AG04449 (cell line): ENCODE data around the gene HSPE1.

Experiments
- CTCF ChIA-PET: fragments of 350-600 bp; formaldehyde crosslinking; extraction: SDS; loops from one replicate; lab custom pipeline; 2021; ENCODE audit warnings: antibody characterized with exemption; lab: Yijun Ruan, JAX
- POLR2A ChIA-PET: fragments of 400-600, 350-600 bp; formaldehyde crosslinking; extraction: SDS; loops from one replicate; lab custom pipeline; 2020; ENCODE audit warnings: antibody characterized with exemption, inconsistent platforms; lab: Yijun Ruan, JAX
- DNase-seq: peaks from one replicate; pipeline ENCODE4 v3.0.0-alpha.2; 2010; ENCODE audit warnings: low read depth, low spot score
- H3K4me3 ChIP-seq: 2 replicates; pipeline ENCODE4 v1.5.1; 2011; ENCODE audit warnings: low read depth, mild to moderate bottlenecking, control low read depth, low read length
- TF ChIP-seq, protein P1 (sequence below): IDR thresholded peaks from one replicate; pipeline ENCODE4 v1.5.1; 2011; ENCODE audit warnings: mild to moderate bottlenecking, moderate library complexity, low read length, control low read depth, inconsistent platforms; ENCODE audit not compliant: insufficient read depth; ENCODE audit errors: missing control alignments

Gene HSPE1

DNA sequence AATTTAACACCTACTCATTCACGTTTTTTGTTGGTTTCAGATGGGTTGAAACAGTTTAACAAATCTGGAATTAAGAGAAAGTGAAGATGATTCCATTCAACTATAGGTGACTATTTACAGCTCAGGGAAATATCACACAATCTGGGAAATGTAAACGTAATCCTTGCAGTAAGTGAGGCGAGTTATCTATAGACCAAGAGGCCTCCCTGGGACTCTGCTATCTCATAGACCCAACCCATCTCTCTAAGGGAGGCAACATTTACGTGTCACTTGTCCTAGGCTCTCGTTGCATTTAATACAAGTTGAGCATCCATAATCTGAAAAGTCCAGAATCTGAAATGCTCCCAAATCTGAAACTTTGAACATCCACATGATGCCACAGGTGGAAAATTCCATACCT lies 13.7 kb downstream of the HSPE1 start:
- CTCF ChIA-PET, result no interaction called here
- DNase-seq, result no peak
- POLR2A ChIA-PET, result interaction anchor here (1.8 kb wide), 1 partner anchor 14 kb away, joined by 9 read pairs; the partner anchor contains the start of genes HSPD1 and HSPE1
- H3K4me3 ChIP-seq, result no peak overlapping the region
- TF ChIP-seq, protein P1, sequence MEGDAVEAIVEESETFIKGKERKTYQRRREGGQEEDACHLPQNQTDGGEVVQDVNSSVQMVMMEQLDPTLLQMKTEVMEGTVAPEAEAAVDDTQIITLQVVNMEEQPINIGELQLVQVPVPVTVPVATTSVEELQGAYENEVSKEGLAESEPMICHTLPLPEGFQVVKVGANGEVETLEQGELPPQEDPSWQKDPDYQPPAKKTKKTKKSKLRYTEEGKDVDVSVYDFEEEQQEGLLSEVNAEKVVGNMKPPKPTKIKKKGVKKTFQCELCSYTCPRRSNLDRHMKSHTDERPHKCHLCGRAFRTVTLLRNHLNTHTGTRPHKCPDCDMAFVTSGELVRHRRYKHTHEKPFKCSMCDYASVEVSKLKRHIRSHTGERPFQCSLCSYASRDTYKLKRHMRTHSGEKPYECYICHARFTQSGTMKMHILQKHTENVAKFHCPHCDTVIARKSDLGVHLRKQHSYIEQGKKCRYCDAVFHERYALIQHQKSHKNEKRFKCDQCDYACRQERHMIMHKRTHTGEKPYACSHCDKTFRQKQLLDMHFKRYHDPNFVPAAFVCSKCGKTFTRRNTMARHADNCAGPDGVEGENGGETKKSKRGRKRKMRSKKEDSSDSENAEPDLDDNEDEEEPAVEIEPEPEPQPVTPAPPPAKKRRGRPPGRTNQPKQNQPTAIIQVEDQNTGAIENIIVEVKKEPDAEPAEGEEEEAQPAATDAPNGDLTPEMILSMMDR, result no peak

DNA sequence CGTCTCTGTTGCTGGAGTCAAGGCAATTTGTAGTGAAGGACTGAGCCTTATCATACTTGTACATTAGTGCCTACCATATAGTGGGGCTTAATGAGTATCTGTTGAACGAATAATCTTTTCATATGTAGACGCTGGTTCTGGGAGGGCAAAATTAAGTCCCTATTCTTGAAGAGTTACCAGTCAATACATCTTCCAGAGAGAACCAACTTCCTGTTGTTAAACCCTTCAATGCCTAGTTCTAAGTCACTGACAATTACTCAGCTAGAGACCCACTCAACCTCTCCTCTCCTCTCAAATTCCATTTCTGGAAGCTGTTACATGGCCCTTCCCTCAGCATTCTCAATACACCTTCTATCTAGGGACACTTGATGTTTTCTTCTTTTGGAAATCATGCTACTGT lies 14.6 kb downstream of the HSPE1 start:
- ChIA-PET POLR2A (interaction anchor here (0.6 kb wide), 1 partner anchor 15 kb away, joined by 3 read pairs; the partner anchor contains the start of gene HSPD1), CTCF (interaction anchor here (0.9 kb wide), 1 partner anchor 10 kb away, joined by 4 read pairs; no protein-coding TSS in a partner anchor)
- TF ChIP-seq, protein P1, result no peak
- H3K4me3 ChIP-seq, result peak overlapping the region; percentile 93
- no peak for DNase-seq

DNA sequence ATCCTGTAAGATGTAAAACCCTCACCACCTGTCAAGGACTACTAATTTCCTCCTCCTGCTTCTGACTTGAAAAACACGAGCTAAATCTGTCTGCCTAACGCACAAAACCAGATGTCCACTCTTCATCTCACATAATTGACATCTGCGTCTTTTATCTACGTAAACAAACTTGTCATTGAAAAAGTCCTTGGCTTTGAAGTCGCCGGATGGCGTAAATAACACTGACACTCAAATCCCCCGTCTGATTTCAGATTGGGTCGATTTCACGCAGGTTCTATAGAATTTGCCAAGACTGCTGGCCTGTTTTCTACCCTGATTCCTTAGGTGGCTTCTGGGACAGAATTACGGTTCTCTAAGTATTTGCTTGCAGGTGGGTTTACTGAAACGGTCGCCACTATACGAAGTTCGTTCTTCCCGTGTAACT lies 15.1 kb downstream of the HSPE1 start:
- ChIA-PET CTCF (interaction anchor here (0.9 kb wide), 1 partner anchor 10 kb away, joined by 4 read pairs; no protein-coding TSS in a partner anchor), POLR2A (interaction anchor here (1.2 to 2.5 kb wide), 2 partner anchors 14 to 15 kb away, joined by 3 to 25 read pairs; partner anchors contain the start of genes HSPD1 and HSPE1)
- DNase-seq, result no peak

DNA sequence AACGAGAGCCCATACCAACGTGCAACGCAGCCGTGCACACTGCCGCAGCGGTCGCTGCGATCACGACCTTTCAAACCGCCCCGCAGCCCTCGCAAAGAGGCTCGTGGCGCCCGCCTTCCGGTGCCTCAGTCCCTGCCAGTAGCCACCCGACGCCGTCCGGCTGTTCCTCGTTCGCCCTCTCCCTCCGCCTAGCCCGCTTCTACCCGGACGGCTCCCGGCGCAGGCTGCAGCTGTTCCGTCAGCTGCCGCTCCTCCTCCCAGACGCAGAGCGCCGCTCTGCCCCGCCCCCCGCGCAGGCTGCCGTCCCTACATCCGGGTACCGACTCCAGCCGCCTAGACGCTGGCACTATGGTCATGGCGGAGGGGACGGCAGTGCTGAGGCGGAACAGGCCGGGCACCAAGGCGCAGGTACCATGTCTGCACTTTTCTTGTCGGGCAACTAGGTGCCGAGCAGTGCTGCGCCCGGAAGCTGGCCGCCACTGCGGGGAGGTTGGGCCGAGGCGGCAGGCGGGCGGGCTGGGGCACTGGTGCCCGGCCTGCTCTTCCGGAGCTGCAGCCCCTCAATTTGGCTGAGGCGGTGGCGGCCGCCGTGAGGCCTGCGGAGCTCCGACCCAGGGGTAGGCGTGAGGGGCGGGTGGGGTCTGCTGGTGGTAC lies 15.7 kb downstream of the HSPE1 start, which contains the start of gene MOB4:
Gene MOB4, plus strand, starts transcription at position 328 of the 654 bp plus-strand sequence. Its CDS starts 21 bp downstream, at position 349.
- TF ChIP-seq, protein P1, result no peak
- POLR2A ChIA-PET, result interaction anchor here (0.7 to 2.5 kb wide), 9 partner anchors 13 to 375 kb away, joined by 3 to 25 read pairs (median 3); partner anchors contain the start of genes COQ10B, HSPD1, HSPE1 and MARS2
- peak within 1 kb of the TSS; percentile 93 for H3K4me3 ChIP-seq
- CTCF ChIA-PET, result interaction anchor here (0.6 to 1.0 kb wide), 4 partner anchors 11 to 628 kb away, joined by 3 to 4 read pairs (median 3); no protein-coding TSS in a partner anchor
- peak; percentile 71 for DNase-seq

More for the DNA sequence above, 15.1 kb downstream of the HSPE1 start:
- peak overlapping the region; percentile 93 for H3K4me3 ChIP-seq
- TF ChIP-seq, protein P1, result no peak

DNA sequence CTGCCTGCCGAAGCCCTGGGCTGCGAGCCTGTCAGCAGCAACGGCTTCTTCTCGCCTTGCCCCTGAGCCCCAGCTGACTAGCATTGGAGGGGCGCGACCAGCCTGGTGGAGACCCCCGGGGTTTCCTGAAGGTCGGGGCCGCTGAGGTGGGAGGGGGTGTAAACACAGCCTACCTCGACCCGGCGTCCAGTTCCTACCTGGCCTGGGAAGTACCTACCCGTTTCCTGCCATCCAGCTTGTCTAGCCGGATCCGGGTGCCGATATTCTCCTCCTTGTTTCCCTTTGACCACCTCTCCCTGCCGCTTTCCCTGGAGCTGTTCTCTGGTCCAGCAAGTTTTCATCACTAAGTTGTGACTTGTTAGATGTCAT lies 16.2 kb downstream of the HSPE1 start:
- DNase-seq, result no peak
- TF ChIP-seq, protein P1, result no peak
- ChIA-PET CTCF (interaction anchor here (0.6 to 1.0 kb wide), 4 partner anchors 64 to 628 kb away, joined by 3 read pairs; no protein-coding TSS in a partner anchor), POLR2A (interaction anchor here (0.7 to 2.5 kb wide), 9 partner anchors 13 to 376 kb away, joined by 3 to 25 read pairs (median 3); partner anchors contain the start of genes COQ10B, HSPD1, HSPE1 and MARS2)
- H3K4me3 ChIP-seq, result peak overlapping the region; percentile 93

DNA sequence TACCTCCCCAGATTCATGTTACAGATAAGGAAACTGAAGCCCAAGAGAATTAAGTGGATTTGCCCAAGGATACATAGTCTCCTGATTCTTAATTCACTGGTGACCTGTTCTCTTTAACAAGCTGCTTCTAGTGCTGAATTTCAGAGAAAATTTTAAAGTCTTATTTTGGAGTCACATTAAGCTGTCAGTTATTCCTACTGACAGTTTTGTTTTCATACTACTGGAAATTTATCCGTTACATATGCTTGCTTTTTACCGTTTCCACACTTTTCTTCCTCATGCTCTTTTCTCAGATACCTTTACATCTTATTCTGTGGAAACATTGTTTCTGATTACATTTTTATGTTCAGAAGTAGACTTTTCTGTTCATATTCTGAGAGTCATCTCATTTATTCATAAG lies 17.0 kb downstream of the HSPE1 start:
- no peak for DNase-seq
- peak overlapping the region; percentile 93 for H3K4me3 ChIP-seq
- TF ChIP-seq, protein P1, result no peak
- CTCF ChIA-PET, result interaction anchor here (1.0 kb wide), 1 partner anchor 65 kb away, joined by 3 read pairs; no protein-coding TSS in a partner anchor
- POLR2A ChIA-PET, result interaction anchor here (1.0 to 2.5 kb wide), 4 partner anchors 13 to 188 kb away, joined by 3 to 25 read pairs (median 6); partner anchors contain the start of genes COQ10B, HSPD1, HSPE1 and MARS2
